DMS 273 treated with DMSO at 0.1 percent for 48 hours (cell line): ENCODE measurements around the gene SCFD2.
"Not testable (repeated sequence)": the region's sequence is repeated elsewhere in the genome, so short reads cannot be mapped to it uniquely, and the experiment has no call there.

Experiments used
- DNase-seq: peaks from one replicate; lab custom pipeline; 2025; lab: John Stamatoyannopoulos, UW

Gene SCFD2

DNA sequence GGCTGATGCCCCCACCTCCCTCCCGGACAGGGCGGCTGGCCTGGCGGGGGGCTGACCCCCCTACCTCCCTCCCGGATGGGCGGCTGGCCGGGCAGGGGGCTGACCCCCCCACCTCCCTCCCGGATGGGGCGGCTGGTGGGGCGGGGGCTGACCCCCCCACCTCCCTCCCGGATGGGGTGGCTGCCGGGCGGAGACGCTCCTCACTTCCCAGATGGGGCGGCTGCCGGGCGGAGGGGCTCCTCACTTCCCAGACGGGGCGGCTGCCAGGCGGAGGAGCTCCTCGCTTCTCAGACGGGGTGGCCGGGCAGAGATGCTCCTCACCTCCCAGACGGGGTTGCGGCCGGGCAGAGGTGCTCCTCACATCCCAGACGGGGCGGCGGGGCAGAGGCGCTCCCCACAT, 127.5 kb downstream of the SCFD2 start:
- DNase-seq = not testable (repeated sequence)

DNA sequence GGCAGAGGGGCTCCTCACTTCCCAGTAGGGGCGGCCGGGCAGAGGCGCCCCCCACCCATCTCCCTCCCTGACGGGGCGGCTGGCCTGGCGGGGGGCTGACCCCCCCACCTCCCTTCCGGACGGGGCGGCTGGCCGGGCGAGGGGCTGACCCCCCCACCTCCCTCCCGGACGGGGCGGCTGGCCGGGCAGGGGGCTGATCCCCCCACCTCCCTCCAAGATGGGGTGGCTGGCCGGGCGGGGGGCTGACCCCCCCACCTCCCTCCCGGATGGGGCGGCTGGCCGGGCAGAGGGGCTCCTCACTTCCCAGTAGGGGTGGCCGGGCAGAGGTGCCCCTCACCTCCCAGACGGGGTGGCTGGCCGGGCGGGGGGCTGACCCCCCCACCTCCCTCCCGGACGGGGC, 128.1 kb downstream of the SCFD2 start:
- DNase-seq = not testable (repeated sequence)

DNA sequence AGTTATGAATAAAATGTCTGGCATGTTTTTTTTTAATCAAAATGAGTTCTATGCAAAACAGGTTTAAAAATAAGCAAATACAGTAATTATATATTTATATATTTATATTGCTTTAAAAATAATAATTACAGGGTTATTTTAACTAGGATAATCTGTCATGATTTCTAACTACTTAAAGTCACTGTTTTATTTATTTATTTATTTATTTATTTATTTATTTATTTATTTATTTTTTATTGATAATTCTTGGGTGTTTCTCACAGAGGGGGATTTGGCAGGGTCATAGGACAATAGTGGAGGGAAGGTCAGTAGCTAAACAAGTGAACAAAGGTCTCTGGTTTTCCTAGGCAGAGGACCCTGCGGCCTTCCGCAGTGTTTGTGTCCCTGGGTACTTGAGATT, 129.2 kb downstream of the SCFD2 start:
- DNase-seq = not testable (repeated sequence)

DNA sequence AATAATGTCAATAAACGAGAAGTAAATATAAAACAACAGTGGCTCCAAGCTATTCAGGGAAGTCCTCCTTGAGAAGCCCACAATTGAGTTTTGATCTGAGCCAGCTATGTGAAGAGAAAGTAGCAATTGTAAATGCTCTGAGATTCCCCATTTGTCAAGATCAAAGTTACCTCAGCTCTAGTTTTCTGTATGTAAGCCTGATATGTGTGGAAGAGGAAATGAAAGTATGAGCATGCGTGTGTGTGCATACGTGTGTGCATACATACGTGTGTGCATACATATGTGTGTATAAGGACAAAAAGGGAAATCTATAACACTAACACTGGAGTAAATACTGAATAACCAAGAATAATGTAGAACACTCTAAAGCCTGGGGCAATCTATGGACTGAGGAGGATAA, 130.3 kb downstream of the SCFD2 start:
- no peak for DNase-seq

DNA sequence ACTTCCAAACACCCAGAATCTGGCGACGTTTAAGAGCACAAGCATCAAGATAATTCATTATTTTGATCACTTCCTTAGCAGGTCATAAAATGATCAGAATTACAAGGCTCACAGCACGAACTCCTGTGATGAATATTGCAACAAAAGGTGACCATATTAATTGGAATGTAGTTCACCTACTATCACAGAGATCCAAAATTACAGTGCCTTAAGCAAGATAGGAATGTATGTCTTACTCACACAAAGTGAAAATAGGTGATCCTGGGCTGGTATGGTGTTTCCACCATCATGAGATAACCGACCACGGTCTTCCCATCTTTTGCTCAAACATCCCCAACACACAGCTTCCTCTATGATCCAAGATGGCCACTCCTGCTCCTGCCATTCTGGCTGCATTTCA, 131.2 kb downstream of the SCFD2 start:
- no peak for DNase-seq

DNA sequence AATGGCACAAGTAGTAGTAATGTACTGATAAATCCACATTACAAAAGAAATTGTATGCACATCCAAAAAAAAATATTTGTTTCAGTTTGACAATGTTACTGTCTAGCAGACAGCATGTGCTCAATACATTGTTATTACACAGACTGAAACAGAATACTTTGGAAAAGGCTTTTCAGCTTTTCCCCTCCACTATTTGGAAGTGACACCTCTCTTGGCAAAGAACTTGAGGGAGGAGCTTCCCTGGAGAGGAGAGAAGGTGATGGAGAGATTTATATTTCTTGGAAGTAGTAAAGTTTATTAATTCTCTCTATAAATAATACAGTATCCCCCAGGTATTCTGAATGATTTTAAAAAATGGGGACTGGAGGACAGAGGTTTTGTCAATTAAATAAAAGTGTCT, 131.8 kb downstream of the SCFD2 start:
- no peak for DNase-seq

DNA sequence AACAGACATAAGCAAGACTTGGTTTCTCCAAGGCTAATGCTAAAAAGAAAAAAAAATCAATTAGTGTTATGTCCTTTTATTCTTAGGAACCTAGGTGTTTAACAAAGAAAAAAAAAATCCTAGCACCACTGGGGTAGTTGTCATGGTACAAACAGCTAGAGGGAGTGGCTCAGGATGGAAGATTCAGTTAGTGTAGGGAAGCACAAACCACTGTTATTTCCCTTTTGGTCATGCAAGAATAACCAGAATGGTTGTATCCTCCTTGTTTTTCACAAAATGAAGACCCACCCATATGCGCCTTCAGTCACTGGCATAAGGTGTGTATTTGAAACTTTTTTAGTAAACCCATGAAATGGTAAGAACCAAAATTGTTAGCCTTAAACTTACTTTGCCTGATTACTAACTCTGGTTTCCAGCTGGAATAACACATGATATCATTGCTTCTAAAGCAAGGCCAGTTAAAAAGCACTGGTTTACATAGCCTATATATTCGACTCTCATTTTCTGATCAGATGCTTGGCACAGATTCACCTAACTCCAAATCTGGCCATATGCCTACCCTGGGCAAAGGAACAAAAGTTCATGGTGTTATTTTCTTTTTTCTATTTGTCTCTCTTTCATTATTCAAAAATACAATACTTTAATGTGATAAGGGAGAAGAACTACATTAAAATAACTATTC, 132.6 kb downstream of the SCFD2 start:
- DNase-seq = no peak

DNA sequence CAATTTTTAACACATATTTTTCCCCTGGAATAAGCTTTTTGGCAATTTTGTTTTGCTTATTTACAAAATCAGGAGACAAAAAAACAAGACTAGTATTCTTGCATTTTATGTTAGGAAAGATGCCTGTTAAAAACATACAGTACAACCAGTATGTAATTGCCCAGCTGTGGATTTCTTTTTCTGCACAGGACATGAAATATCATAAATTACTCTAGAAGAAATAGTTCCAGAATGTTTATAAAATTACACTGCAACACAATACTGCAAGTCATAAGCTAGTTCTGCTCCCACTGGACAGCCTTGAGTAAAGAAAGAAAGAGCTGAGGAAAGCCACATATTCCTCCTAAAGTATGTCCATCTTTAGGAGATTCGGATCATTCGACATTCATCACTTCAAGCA, 133.5 kb downstream of the SCFD2 start:
- DNase-seq = no peak

DNA sequence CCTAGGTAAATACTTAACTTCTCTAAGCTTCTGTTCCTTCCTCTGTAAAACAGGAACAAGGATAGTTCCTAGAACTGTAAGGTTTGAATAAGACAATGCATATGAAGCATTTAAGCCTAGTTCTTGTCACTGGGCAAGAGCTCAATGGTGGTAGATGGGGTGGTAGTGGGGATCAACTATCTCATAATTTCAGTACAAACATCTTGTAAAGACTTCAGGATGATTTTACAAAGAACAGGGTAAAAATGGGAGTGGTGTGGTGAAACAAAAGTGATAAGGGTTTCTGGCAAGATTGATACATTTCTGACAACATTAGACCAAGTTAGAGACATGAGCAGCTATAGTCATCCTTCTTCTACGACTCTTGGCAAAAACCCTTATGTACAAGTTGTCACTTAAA, 137.8 kb downstream of the SCFD2 start:
- DNase-seq = no peak

DNA sequence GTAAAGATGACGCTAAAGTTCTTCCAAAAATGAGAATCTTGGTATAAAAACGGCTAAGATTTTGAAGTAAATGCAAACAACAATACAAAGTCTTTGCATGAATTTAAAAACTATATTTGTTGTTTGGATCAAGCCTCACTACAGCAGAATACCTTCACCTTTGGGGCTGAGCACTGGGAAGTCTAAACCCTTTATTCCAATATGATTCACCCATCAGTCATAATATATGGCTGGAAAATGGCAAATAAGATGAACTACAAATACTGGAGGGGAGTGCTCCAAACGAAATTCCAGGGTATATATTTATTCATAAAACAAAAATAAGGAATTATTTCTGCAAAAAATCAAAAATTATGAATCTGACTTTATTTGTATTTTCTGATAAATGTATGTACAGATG, 138.4 kb downstream of the SCFD2 start:
- DNase-seq = no peak

DNA sequence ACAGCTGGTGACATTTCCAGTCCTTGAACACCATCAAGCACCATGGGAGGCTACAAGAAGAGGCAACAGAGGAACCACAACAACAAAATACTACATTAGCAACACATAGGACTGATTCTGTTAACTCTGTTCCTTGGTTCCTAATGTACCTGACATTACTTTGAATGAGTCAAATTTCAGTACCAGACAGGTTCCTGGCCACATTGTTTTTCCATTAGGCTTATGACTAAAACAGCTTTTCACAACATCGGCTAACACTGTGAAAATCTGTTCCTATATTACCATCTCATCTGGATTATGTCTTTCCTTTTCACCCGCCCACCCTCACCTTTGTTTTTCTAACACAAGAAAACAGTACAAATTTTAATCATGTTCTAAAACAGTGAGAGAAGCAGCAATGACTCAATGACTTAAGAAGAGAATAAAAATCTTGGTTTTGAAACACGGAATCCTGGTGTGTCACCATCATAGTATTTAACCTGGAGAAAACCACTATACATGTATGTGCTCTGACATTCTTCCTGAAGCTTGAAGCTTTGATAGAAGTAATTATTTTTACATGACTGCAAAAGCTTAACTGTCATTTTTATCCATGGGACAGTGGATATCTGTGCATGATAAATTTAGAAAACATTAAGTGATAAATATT, 143.9 kb downstream of the SCFD2 start:
- DNase-seq = no peak

DNA sequence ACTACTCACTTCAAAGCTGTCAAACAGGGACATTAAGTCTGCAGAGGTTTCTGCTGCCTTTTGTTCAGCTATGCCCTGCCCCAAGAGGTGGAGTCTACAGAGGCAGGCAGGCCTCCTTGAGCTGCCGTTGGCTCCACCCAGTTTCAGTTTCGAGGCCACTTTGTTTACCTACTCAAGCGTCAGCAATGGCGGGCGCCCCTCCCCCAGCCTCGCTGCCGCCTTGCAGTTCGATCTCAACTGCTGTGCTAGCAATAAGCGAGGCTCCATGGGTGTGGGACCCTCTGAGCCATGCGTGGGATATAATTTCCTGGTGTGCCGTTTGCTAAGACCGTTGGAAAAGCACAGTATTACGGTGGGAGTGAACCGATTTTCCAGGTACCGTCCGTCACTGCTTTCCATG, 146.7 kb downstream of the SCFD2 start:
- DNase-seq = not testable (repeated sequence)

DNA sequence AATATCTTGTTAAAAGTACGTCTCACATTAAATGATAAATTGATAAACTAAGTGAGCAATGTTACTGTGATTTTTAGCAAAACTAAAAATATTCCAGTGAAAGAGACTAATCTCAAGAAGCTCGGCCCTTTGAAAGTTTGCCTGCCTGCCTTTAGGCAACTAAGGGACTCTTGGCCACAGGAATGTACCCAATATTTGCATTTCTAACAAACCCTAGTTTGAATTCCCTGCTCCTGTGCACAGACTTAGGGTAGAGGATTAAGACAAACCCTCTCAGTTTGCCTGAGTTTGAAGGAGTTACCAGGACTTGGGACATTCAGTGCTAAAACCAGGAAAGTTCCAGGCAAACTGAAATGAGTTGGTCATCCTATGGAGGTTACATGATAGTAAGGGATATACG, 157.1 kb downstream of the SCFD2 start:
- no peak for DNase-seq

DNA sequence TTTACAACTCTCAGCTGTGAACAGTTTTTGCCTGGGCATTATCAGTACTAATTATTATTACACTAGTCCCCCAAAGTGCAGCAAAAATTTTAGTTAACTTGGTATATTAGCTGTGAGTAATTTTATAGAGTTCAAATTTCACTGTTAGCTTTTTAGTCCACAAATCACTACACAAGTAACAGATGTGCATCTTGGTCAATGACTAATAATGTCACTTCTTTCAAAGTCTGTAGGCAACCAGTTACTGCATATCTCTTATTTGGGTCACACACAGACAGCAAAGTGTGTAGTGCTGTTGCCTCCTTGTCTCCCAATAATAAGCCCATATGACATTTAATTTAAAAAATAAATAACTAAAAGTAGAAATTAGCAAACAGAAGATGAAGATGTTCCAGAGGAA, 159.9 kb downstream of the SCFD2 start:
- no peak for DNase-seq

DNA sequence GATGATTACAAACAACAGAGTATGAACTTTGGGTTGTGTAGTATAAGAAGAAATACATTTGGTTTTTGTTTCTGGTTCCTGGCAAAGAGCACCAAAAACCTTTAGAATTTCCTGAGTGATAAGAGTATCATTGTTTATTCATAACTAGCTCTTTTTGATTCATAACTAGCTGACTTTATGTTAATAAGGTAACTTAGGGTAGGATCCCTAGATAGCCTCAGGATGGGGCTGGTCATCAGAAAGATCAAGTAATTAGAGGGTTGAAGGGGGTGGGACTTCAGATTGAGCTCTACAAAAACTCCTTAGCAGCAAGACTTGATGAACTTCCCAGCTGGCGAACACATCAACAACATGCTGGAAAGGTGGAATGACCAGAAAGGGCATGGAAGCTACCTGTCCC, 166.5 kb downstream of the SCFD2 start:
- no peak for DNase-seq

DNA sequence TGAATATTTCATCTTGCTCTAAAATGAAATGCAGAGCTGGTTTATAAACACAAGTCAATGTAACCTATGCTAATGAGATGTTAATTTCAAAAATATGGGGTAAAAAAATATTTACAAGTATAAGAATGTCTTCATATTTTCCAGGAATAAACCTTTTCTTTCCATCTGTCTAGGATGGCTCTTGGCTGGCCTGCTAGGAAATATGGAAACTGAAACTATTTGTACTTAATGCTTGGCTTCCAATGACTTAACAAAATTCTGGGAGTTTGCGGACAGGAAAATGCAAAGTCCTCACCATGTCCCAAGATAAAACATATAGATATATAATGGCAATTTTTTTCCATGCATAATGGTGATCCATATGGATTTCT, 168.1 kb downstream of the SCFD2 start:
- DNase-seq = no peak

DNA sequence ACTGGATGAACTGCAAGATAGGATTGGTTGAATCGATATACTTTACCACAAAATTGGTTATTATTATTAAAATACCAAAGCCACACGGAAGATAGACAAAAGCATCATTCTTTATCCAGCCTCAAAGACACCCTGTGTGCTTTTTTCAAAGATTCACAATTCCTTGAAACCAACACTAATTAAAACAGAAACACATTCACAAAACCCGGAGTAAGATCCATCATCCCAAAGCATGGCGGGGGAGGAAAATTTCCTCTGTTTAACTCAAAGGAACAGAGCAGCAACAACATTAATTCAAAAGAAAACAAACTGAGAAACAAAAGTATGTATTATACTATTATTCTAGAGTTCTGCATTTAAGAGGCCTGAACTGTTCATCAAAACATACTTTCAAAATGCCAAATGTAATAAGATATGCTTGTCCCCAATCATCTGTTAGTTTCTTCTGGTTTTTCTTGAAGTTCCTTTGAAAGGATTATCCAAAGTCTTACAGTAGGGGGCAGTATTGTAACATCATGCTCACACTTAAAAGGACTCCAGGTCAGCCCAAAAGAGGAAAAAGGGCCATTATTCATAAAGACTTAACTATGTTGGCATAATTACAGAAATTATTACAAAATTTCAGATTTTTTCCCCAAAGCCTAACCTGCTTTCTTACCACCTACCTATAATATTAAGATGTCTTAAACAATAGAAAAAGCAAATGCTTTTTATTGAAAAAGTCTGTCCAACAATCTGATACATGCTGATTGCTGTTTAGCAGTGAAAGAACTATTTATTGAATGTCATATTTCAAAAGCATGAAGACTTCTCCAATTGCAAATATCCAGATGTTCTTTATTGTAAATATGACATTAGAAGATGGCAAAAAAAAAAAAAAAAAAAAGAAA, 168.7 kb downstream of the SCFD2 start:
- DNase-seq = no peak

DNA sequence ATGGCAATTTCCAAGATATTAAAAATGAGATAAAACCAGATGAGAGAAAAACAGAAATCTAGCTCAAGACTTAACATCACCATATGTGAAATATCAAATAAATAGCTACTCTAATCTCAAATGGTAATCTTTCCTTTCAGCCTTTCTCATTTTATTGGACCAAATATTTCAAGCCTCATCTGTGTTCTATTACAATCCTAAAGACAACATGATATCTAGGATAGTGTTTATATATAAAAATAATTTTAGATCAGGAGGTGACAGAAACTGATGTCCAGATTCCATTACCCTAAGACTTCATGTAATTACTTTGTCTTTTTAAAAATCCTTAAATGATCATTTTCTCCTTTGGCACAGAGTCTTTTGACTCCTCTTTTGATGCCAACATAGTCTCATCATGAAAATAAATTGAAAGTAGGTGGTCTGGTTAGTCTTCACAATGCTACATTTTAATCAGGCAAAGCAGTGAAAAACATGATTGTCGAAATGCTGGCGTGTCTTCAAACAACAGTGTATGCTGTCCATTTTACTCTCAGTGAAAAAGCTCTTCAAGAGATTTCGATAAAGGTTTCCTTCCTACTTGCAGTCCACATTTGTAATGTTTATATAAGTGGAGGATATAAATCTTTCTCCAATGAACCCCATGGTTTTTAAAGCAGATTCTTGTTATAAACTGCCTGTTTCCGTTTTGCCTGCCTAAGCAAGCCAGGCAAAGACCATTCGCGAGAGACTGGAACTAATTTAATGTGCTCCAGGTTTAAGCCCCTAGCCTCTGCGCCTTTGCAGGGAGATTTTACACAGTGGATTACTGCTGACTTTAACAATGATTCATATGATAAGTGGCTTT, 169.8 kb downstream of the SCFD2 start:
- DNase-seq = no peak

DNA sequence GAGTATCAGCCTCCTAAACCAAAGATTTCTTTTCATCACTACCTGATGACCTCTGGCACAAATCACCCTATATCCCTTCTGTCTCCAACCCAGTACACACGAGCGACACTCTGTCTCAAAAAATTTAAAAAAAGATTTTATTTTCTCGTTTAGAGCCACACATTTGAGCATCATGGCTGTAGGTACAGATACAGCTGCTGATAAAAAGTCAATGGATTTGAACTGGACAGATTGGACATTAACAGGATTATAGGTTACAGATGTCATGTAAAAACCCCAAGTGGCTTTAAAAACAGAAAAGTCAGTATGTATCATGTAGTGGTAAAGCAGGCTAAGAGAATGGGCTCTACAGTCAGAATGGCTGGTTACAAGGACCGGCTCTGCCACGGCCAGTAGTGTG, 171.1 kb downstream of the SCFD2 start:
- no peak for DNase-seq

DNA sequence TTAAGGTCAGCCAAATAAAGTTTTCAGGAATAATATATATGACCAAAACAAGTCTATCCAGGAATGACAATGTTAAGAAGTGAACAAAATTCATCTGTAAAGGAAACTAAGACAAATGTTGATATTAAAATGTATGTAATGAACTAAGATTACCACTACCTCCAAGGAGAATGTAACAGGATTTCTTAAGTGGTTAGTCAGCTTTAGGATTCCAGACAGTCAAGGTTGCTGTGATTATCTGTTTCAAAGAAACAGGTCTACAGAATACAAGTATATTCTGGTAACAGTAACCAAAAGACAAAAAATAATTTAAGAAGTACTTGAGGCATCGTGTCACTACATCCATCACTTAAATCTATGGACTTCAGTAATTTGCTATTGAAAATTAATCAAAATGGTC, 172.8 kb downstream of the SCFD2 start:
- no peak for DNase-seq

DNA sequence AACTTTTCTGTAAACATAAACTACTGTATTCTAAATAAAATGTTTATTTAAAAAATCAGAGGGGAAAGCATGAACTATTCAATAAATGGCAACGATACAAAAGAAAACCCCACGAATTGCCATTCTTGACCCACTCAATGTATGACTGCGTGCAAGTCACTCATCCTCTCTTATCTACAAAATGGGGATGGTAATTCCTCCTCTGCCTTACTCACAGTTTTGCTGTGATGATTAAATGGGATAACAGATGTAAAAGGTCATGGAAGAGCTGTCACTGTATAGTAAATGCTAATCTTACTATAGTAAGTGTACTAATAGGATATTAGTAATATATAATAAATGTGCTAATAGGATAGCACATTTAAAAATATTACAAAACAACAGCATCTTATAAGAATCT, 173.4 kb downstream of the SCFD2 start:
- no peak for DNase-seq

DNA sequence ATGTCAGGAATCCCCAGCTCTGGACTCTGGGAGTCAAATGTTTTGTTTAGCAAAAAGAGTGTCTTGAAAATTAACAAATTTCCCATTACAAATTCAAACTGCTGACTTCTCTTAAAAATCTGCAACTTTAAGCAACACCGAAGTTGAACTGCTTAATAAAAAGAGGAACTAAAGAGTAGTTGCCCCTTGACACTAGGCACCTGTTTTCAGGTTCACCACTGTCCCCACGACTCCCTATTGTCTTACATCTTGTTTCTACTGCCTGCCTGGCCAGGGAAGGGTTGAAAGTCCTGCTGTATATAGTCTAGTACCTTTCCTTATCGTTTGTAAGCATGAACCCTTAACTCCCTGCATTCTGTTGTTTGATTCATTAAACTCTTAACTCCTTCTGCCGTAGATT, 173.9 kb downstream of the SCFD2 start:
- no peak for DNase-seq
